ENCODE results near the gene LRPAP1.

The LRPAP1 gene

GRCh38 chr4:3499710-3500109 is 32.5 kb downstream of the LRPAP1 start:
- no peak for DNase-seq

- DNase-seq: no peak
These were observed 33.2 kb downstream of the LRPAP1 start for GRCh38 chr4:3498901-3499510.

GRCh38 chr4:3498407-3498806 is 33.8 kb downstream of the LRPAP1 start:
- DNase-seq: no peak

GRCh38 chr4:3497523-3498389 is 34.5 kb downstream of the LRPAP1 start:
- no peak for DNase-seq

GRCh38 chr4:3497095-3497494 is 35.1 kb downstream of the LRPAP1 start:
- DNase-seq: no peak

GRCh38 chr4:3496021-3496420 is 36.2 kb downstream of the LRPAP1 start:
- no peak for DNase-seq

GRCh38 chr4:3495204-3495975 is 36.8 kb downstream of the LRPAP1 start:
- DNase-seq: no peak

GRCh38 chr4:3494462-3494871 is 37.8 kb downstream of the LRPAP1 start:
- no peak for DNase-seq

GRCh38 chr4:3493720-3494461 is 38.3 kb downstream of the LRPAP1 start:
- DNase-seq: no peak

- no peak for DNase-seq
These were observed 39.2 kb downstream of the LRPAP1 start for GRCh38 chr4:3492741-3493719.

- DNase-seq: no peak
These were observed 40.4 kb downstream of the LRPAP1 start for GRCh38 chr4:3491681-3492405.

GRCh38 chr4:3489451-3489962 is 42.7 kb downstream of the LRPAP1 start:
- DNase-seq: no peak

- no peak for DNase-seq
These were observed 43.4 kb downstream of the LRPAP1 start for GRCh38 chr4:3488820-3489219.

- no peak for DNase-seq
These were observed 44.4 kb downstream of the LRPAP1 start for GRCh38 chr4:3487861-3488260.

- no peak for DNase-seq
These were observed 45.4 kb downstream of the LRPAP1 start for GRCh38 chr4:3486541-3487540.

- DNase-seq: no peak
These were observed 46.2 kb downstream of the LRPAP1 start for GRCh38 chr4:3485886-3486540.

- no peak for DNase-seq
These were observed 47.0 kb downstream of the LRPAP1 start for GRCh38 chr4:3485011-3485791.

All from NCI-H524 treated with DMSO at 0.1 percent for 48 hours (cell line).